Mucosa of descending colon (tissue), 3 donors: ENCODE data around the gene SHKBP1. TPM values are rescaled to one million over a fixed set of nuclear protein-coding genes. Genes with fewer than 3 reads are reported as not detected.

Experiments
- ATAC-seq: fragments of 200-7000 bp; cut with Tn5 transposase; one replicate; pipeline ENCODE4 v1.9.1; 2020; ENCODE audit warnings: mild to moderate bottlenecking, moderate library complexity
- DNase-seq, 3 donors: peaks; one replicate each; pipeline ENCODE4 v3.0.0-alpha.2; 2020
- H3K36me3 ChIP-seq: fragments of 200-600 bp; one replicate; pipeline ENCODE4 v1.8.0; 2021; ENCODE audit warnings: low read depth, mild to moderate bottlenecking
- H3K4me1 ChIP-seq: fragments of 200-600 bp; one replicate; pipeline ENCODE4 v1.8.0; 2021; ENCODE audit warnings: low read depth, mild to moderate bottlenecking
- H3K4me3 ChIP-seq: fragments of 200-600 bp; one replicate; pipeline ENCODE4 v1.8.0; 2021; ENCODE audit warnings: mild to moderate bottlenecking
- H3K9me3 ChIP-seq: fragments of 200-600 bp; one replicate; pipeline ENCODE4 v1.8.0; 2021; ENCODE audit warnings: mild to moderate bottlenecking
- CTCF ChIP-seq: fragments of 200-600 bp; IDR thresholded peaks from one replicate; pipeline ENCODE4 v1.8.0; 2022; ENCODE audit warnings: antibody characterized with exemption, mild to moderate bottlenecking
- intact Hi-C, 2 donors: fragments of 100-400 bp; cut with DNase I in 1 of 2; cut with micrococcal nuclease in 1 of 2; formaldehyde crosslinking; loops; one replicate each; pipeline versions ENCODE4 v1.11.0 to v1.11.1; 2022; cut with DNase I, micrococcal nuclease
- total RNA-seq, 3 donors: library from RNA; stranded (reverse); fragmentation: NEBNext Ultra II Directional in 2 of 3; extraction: Animal tissue kit (Norgen Biotek cat#: 25700) in 2 of 3; gene quantifications; one replicate each; pipeline versions ENCODE4 v1.2.1 to v1.2.4, GENCODE V29; 2021 to 2023
- donor health status: DM: no; HTN: no; CAD: no; lungs with moderate emphysema.
- donor health status: DM: no; HTN: no; CAD: no.
- donor health status: DM: no; HTN: yes; CAD: no.

The SHKBP1 gene
- total RNA-seq, 3 donors from 2014 or later: 58.1 to 70.6 (median 62.2) TPM

GRCh38 chr19:40625406-40626120, 48.9 kb downstream of the SHKBP1 start:
- H3K4me3 ChIP-seq: no peak overlapping the region
- no peak for TF ChIP-seq CTCF
- H3K9me3 ChIP-seq: no peaks in the 10 kb centered on the region
- no peak for DNase-seq
- H3K4me1 ChIP-seq: no peaks in the 10 kb centered on the region
- no peak for ATAC-seq
- intact Hi-C loops: no loop called here
- H3K36me3 ChIP-seq: no peaks in the 10 kb centered on the region

GRCh38 chr19:40626918-40627317, 50.2 kb downstream of the SHKBP1 start:
- intact Hi-C loops: no loop called here
- Histone ChIP-seq H3K9me3 (no peaks in the 10 kb centered on the region), H3K4me3 (no peak overlapping the region), H3K4me1 (no peaks in the 10 kb centered on the region), H3K36me3 (no peaks in the 10 kb centered on the region)
- DNase-seq: no peak
- no peak for TF ChIP-seq CTCF
- no peak for ATAC-seq

DNA sequence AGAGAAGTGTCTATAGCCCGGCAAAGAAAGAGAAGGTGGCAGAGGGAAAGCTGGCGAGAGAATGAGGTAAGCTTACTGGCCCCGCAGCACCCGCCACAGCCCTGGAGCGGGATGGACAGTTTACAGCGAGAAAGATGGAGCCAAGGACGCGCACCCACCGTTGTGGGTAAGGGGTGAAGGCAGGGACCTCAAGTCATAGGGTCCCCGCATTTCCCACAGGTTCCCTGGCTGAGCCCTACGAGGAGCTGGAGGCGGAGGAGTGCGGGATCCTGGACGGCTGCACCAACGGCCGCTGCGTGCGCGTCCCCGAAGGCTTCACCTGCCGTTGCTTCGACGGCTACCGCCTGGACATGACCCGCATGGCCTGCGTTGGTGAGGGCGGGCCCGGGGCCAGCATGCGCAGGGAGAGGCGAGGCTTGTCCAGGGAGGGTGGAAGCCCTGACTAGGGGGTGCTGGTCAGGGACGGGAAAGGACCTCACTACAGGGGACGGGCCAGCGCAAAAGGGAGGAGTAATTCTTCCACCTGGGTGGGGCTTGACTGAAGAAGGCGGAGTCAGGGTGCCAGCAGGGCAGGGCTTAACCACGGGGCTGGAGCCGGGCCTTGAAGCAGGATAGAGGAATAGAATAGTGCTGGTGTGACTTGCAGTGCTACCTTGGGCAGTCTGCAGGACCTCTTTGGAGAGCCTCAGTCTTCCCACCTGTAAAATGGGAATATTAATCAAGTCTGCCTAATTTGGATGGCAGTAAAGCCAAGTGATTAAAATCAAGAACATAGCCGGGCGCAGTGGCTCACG, 51.0 kb downstream of the SHKBP1 start:
- TF ChIP-seq CTCF: no peak
- ATAC-seq: no peak
- no peaks in the 10 kb centered on the region for H3K4me1 ChIP-seq
- no peak overlapping the region for H3K4me3 ChIP-seq
- intact Hi-C loops: no loop called here
- DNase-seq: no peak
- H3K9me3 ChIP-seq: no peaks in the 10 kb centered on the region
- H3K36me3 ChIP-seq: no peaks in the 10 kb centered on the region

DNA sequence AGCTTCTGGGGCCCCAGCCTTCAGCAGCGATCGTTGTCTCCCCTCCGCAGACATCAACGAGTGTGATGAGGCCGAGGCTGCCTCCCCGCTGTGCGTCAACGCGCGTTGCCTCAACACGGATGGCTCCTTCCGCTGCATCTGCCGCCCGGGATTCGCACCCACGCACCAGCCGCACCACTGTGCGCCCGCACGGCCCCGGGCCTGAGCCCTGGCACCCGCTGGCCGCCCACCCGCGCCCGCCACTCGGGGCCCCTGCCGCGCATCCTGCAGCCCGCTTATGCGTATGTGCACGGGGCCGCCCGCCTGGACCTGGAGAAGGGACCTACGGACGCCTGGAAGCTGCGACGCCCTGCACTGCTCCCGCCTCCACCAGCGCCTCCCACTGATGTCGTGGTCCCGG, 52.7 kb downstream of the SHKBP1 start:
- Histone ChIP-seq H3K4me1 (no peaks in the 10 kb centered on the region), H3K9me3 (no peaks in the 10 kb centered on the region), H3K36me3 (no peaks in the 10 kb centered on the region), H3K4me3 (no peak overlapping the region)
- TF ChIP-seq CTCF: no peak
- ATAC-seq (no peak), DNase-seq (no peak)
- intact Hi-C loops: no loop called here

DNA sequence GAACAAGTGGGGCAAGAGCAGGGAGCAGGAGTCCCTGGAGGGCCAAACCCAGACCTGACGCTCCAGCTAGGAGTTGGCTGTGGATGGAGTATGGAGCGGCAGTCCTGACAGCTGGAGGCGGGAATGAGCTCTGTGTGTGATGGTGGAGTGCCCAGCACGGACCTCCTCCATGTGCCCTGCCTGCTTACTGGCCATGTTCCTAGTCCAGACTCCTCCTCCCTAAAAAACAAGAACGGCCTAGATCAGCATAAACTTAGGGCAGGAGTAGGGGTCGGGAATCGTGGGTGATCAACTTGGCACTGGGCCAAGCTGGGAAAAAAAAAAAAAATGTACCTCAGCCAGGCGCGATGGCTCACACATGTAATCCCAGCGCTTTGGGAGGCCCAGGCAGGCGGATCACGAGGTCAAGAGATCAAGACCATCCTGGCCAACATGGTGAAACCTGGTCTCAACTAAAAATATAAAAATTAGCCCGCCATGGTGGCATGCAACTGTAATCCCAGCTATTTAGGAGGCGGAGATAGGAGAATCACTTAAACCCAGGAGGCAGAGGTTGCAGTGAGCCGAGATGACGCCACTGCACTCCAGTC, 54.0 kb downstream of the SHKBP1 start:
- Histone ChIP-seq H3K4me3 (no peak overlapping the region), H3K36me3 (no peaks in the 10 kb centered on the region), H3K9me3 (no peaks in the 10 kb centered on the region), H3K4me1 (no peaks in the 10 kb centered on the region)
- DNase-seq (no peak), ATAC-seq (no peak)
- intact Hi-C loops: no loop called here
- no peak for TF ChIP-seq CTCF
